Measurements from ENCODE around the gene SUPT6H. TPM values are rescaled to one million over a fixed set of nuclear protein-coding genes. Genes with fewer than 3 reads are reported as not detected.
A peak's percentile ranks its signal among the peaks of the same experiment; 100 is the strongest.

Gene SUPT6H
- total and polyA plus RNA-seq, 2 experiments from 2014 or later: 32.6 to 50.8 TPM

GRCh38 chr17:28749516-28750177 is 87.6 kb downstream of the SUPT6H start:
- Histone ChIP-seq H3K79me2 (peaks cover 57% of the 10 kb centered on the region), H3K27me3 (no peaks in the 10 kb centered on the region), H3K4me3 (no peak overlapping the region), H3K9me2 (replicated peaks; ENCODE audit: insufficient read depth) (no peaks in the 10 kb centered on the region), H2AFZ (no peak overlapping the region), H3K27ac (peak overlapping the region; percentile 44), H3K36me3 (replicated peaks; ENCODE audit: insufficient read depth, low read depth) (no peaks in the 10 kb centered on the region), H3K9me3 (ENCODE audit: low read depth) (no peaks in the 10 kb centered on the region), H3K4me2 (peak overlapping the region; percentile 3), H4K20me1 (ENCODE audit: insufficient read depth, poor library complexity, severe bottlenecking) (peaks cover 49% of the 10 kb centered on the region), H3K4me1 (ENCODE audit: insufficient read depth) (peaks cover 23% of the 10 kb centered on the region)
- DNase-seq (ENCODE audit: low spot score): no peak
- TF ChIP-seq EZH2phosphoT487 (IDR thresholded peaks at IDR 0.05; ENCODE audit: low read depth, severe bottlenecking, unreplicated experiment) (no peak), EZH2 (IDR thresholded peaks at IDR 0.05; ENCODE audit: borderline replicate concordance) (no peak), CTCF (IDR thresholded peaks at IDR 0.05; ENCODE audit: poor library complexity) (no peak)
- 63% methylated on average over 11 of the region's 11 CpGs for WGBS (ENCODE audit: low lambda C conversion rate, missing lambda C conversion rate)

GRCh38 chr17:28750178-28751047 is 88.4 kb downstream of the SUPT6H start:
- no peak overlapping the region for H3K4me2 ChIP-seq
- DNase-seq (ENCODE audit: low spot score): peak; percentile 96
- 51% methylated on average over 20 of the region's 20 CpGs for WGBS (ENCODE audit: low lambda C conversion rate, missing lambda C conversion rate)
- peaks cover 49% of the 10 kb centered on the region for H4K20me1 ChIP-seq (ENCODE audit: insufficient read depth, poor library complexity, severe bottlenecking)
- H3K27me3 ChIP-seq: no peaks in the 10 kb centered on the region
- H3K79me2 ChIP-seq: peaks cover 49% of the 10 kb centered on the region
- no peak overlapping the region for H2AFZ ChIP-seq
- peak; percentile 99 for TF ChIP-seq CTCF (IDR thresholded peaks at IDR 0.05; ENCODE audit: poor library complexity)
- no peak for TF ChIP-seq EZH2phosphoT487 (IDR thresholded peaks at IDR 0.05; ENCODE audit: low read depth, severe bottlenecking, unreplicated experiment)
- peak overlapping the region; percentile 48 for H3K27ac ChIP-seq
- peaks cover 23% of the 10 kb centered on the region for H3K4me1 ChIP-seq (ENCODE audit: insufficient read depth)
- H3K9me2 ChIP-seq (replicated peaks; ENCODE audit: insufficient read depth): no peaks in the 10 kb centered on the region
- H3K36me3 ChIP-seq (replicated peaks; ENCODE audit: insufficient read depth, low read depth): no peaks in the 10 kb centered on the region
- no peak overlapping the region for H3K4me3 ChIP-seq
- H3K9me3 ChIP-seq (ENCODE audit: low read depth): no peaks in the 10 kb centered on the region

GRCh38 chr17:28751600-28752366 is 89.8 kb downstream of the SUPT6H start:
- 96% methylated on average over 10 of the region's 10 CpGs for WGBS (ENCODE audit: low lambda C conversion rate, missing lambda C conversion rate)
- Histone ChIP-seq H3K36me3 (replicated peaks; ENCODE audit: insufficient read depth, low read depth) (no peaks in the 10 kb centered on the region), H3K4me1 (ENCODE audit: insufficient read depth) (peaks cover 11% of the 10 kb centered on the region)

More at GRCh38 chr17:28751600-28752366, 89.8 kb downstream of the SUPT6H start:
- Histone ChIP-seq H3K27me3 (no peaks in the 10 kb centered on the region), H4K20me1 (ENCODE audit: insufficient read depth, poor library complexity, severe bottlenecking) (peaks cover 36% of the 10 kb centered on the region), H3K4me3 (no peak overlapping the region), H3K27ac (no peak overlapping the region), H3K9me3 (ENCODE audit: low read depth) (no peaks in the 10 kb centered on the region), H2AFZ (no peak overlapping the region), H3K79me2 (peaks cover 39% of the 10 kb centered on the region), H3K9me2 (replicated peaks; ENCODE audit: insufficient read depth) (no peaks in the 10 kb centered on the region), H3K4me2 (no peak overlapping the region)
- DNase-seq (ENCODE audit: low spot score): no peak
- TF ChIP-seq CTCF (IDR thresholded peaks at IDR 0.05; ENCODE audit: poor library complexity) (no peak), EZH2phosphoT487 (IDR thresholded peaks at IDR 0.05; ENCODE audit: low read depth, severe bottlenecking, unreplicated experiment) (no peak), EZH2 (IDR thresholded peaks at IDR 0.05; ENCODE audit: borderline replicate concordance) (no peak)

Small RNA genes within 50 kb of the gene (small RNA-seq; reads per million reads assigned to genes)
- not detected for gene SNORD42A
- gene SNORD42B: not detected
- not detected for gene SNORD4A
- not detected for gene SNORD4B

Other genes with a start within 250 kb of the SUPT6H start
- 1.2 and 2.0 TPM in 2 replicates for gene SLC13A2, start 188.6 kb upstream of the SUPT6H start, total RNA-seq
- gene SLC13A2, start 188.6 kb upstream of the SUPT6H start, polyA plus RNA-seq: 1.1 and 2.0 TPM in 2 replicates
- gene FOXN1, start 155.9 kb upstream of the SUPT6H start, total RNA-seq: not detected in 2 replicates
- 0.87 TPM in 1 of 2 replicates, not detected in the other for gene FOXN1, start 155.9 kb upstream of the SUPT6H start, polyA plus RNA-seq
- gene UNC119, start 109.6 kb upstream of the SUPT6H start, total RNA-seq: 65.2 and 68.1 TPM in 2 replicates
- 85.5 and 87.6 TPM in 2 replicates for gene UNC119, start 109.6 kb upstream of the SUPT6H start, polyA plus RNA-seq
- gene PIGS, start 90.7 kb upstream of the SUPT6H start, total RNA-seq: 39.5 and 59.1 TPM in 2 replicates
- gene PIGS, start 90.7 kb upstream of the SUPT6H start, polyA plus RNA-seq: 65.4 and 78.2 TPM in 2 replicates
- 31.8 and 34.5 TPM in 2 replicates for gene ALDOC, start 85.3 kb upstream of the SUPT6H start, total RNA-seq
- gene ALDOC, start 85.3 kb upstream of the SUPT6H start, polyA plus RNA-seq: 14.9 and 16.2 TPM in 2 replicates
- 13.9 and 16.3 TPM in 2 replicates for gene SPAG5, start 63.2 kb upstream of the SUPT6H start, total RNA-seq
- 17.9 and 19.2 TPM in 2 replicates for gene SPAG5, start 63.2 kb upstream of the SUPT6H start, polyA plus RNA-seq
- gene RSKR, start 48.0 kb upstream of the SUPT6H start, total RNA-seq: 4.6 and 5.3 TPM in 2 replicates
- gene RSKR, start 48.0 kb upstream of the SUPT6H start, polyA plus RNA-seq: 1.6 and 2.2 TPM in 2 replicates
- 74.1 and 82.4 TPM in 2 replicates for gene BLTP2, start 17.0 kb upstream of the SUPT6H start, total RNA-seq
- 38.3 and 40.1 TPM in 2 replicates for gene BLTP2, start 17.0 kb upstream of the SUPT6H start, polyA plus RNA-seq
- gene SDF2, start 299 bp upstream of the SUPT6H start, total RNA-seq: 77.4 and 78.6 TPM in 2 replicates
- 123 and 148 TPM in 2 replicates for gene SDF2, start 299 bp upstream of the SUPT6H start, polyA plus RNA-seq
- 3.9 and 4.4 TPM in 2 replicates for gene PROCA1, start 49.7 kb downstream of the SUPT6H start, total RNA-seq
- gene PROCA1, start 49.7 kb downstream of the SUPT6H start, polyA plus RNA-seq: 1.1 and 1.8 TPM in 2 replicates
- gene RAB34, start 55.7 kb downstream of the SUPT6H start, total RNA-seq: 160 and 184 TPM in 2 replicates
- 180 and 185 TPM in 2 replicates for gene RAB34, start 55.7 kb downstream of the SUPT6H start, polyA plus RNA-seq
- 501 and 614 TPM in 2 replicates for gene RPL23A, start 57.8 kb downstream of the SUPT6H start, total RNA-seq
- 1,050 and 1,115 TPM in 2 replicates for gene RPL23A, start 57.8 kb downstream of the SUPT6H start, polyA plus RNA-seq
- 12.5 and 14.6 TPM in 2 replicates for gene TLCD1, start 64.0 kb downstream of the SUPT6H start, total RNA-seq
- 23.4 and 26.6 TPM in 2 replicates for gene TLCD1, start 64.0 kb downstream of the SUPT6H start, polyA plus RNA-seq
- 3.3 and 5.5 TPM in 2 replicates for gene NEK8, start 66.6 kb downstream of the SUPT6H start, total RNA-seq
- 8.1 and 9.7 TPM in 2 replicates for gene NEK8, start 66.6 kb downstream of the SUPT6H start, polyA plus RNA-seq
- 99.5 and 107 TPM in 2 replicates for gene TRAF4, start 81.8 kb downstream of the SUPT6H start, total RNA-seq
- gene TRAF4, start 81.8 kb downstream of the SUPT6H start, polyA plus RNA-seq: 66.2 and 81.4 TPM in 2 replicates
- gene FAM222B, start 180.6 kb downstream of the SUPT6H start, total RNA-seq: 7.9 and 10.3 TPM in 2 replicates
- gene FAM222B, start 180.6 kb downstream of the SUPT6H start, polyA plus RNA-seq: 28.5 and 36.0 TPM in 2 replicates
- gene ERAL1, start 192.8 kb downstream of the SUPT6H start, total RNA-seq: 30.0 and 42.8 TPM in 2 replicates
- 56.2 and 77.1 TPM in 2 replicates for gene ERAL1, start 192.8 kb downstream of the SUPT6H start, polyA plus RNA-seq
- gene FLOT2, start 235.5 kb downstream of the SUPT6H start, total RNA-seq: 31.8 and 42.0 TPM in 2 replicates
- 56.4 and 64.0 TPM in 2 replicates for gene FLOT2, start 235.5 kb downstream of the SUPT6H start, polyA plus RNA-seq
- 14.9 and 22.4 TPM in 2 replicates for gene DHRS13, start 240.9 kb downstream of the SUPT6H start, total RNA-seq
- gene DHRS13, start 240.9 kb downstream of the SUPT6H start, polyA plus RNA-seq: 10.8 and 15.4 TPM in 2 replicates

All from hepatocyte (in vitro differentiated cells).